Mesothelial cell of epicardium (in vitro differentiated cells): ENCODE data around the gene FPR2. TPM values are rescaled to one million over a fixed set of nuclear protein-coding genes. Genes with fewer than 3 reads are reported as not detected.

Source experiments
- DNase-seq, 2 experiments: peaks; one replicate each; pipeline ENCODE4 v3.0.0; 2021; ENCODE audit warnings: low spot score in 2 of 2; ENCODE audit not compliant: unreplicated experiment in 2 of 2
- H3K27ac Mint-ChIP-seq: 2 replicates; pipeline ENCODE4 v1.8.0; 2021; ENCODE audit warnings: mixed read lengths
- H3K27me3 Mint-ChIP-seq: 2 replicates; pipeline ENCODE4 v1.8.0; 2021; ENCODE audit warnings: low read depth, mixed read lengths
- H3K36me3 Mint-ChIP-seq: 2 replicates; pipeline ENCODE4 v1.8.0; 2021; ENCODE audit warnings: mixed read lengths
- H3K4me1 Mint-ChIP-seq: 2 replicates; pipeline ENCODE4 v1.8.0; 2021; ENCODE audit warnings: mixed read lengths
- H3K4me3 Mint-ChIP-seq: 2 replicates; pipeline ENCODE4 v1.8.0; 2021; ENCODE audit warnings: mild to moderate bottlenecking, moderate library complexity, mixed read lengths
- H3K9me3 Mint-ChIP-seq: 2 replicates; pipeline ENCODE4 v1.8.0; 2021; ENCODE audit warnings: mixed read lengths
- CTCF ChIP-seq: fragments of 200-600 bp; sonication (generic); IDR thresholded peaks from one replicate; pipeline ENCODE4 v1.5.0; 2021; ENCODE audit warnings: antibody characterized with exemption; ENCODE audit not compliant: unreplicated experiment
- total RNA-seq: library from RNA; stranded (reverse); gene quantifications from 3 replicates; pipeline ENCODE4 v1.2.1, GENCODE V29; 2021

FPR2 gene
- total RNA-seq, 1 donor from 2014 or later: not detected

GRCh38 chr19:51780270-51780669 is 19.3 kb downstream of the FPR2 start:
- H3K27ac Mint-ChIP-seq: no peak overlapping the region
- H3K27me3 Mint-ChIP-seq: peaks cover 21% of the 10 kb centered on the region
- DNase-seq: no peak
- no peaks in the 10 kb centered on the region for H3K4me1 Mint-ChIP-seq
- H3K4me3 Mint-ChIP-seq: no peak overlapping the region
- no peak for TF ChIP-seq CTCF
- no peaks in the 10 kb centered on the region for H3K9me3 Mint-ChIP-seq
- H3K36me3 Mint-ChIP-seq: no peaks in the 10 kb centered on the region

GRCh38 chr19:51781999-51782398 is 21.0 kb downstream of the FPR2 start:
- no peak for DNase-seq
- Mint-ChIP-seq H3K27me3 (peaks cover 21% of the 10 kb centered on the region), H3K36me3 (no peaks in the 10 kb centered on the region), H3K27ac (no peak overlapping the region), H3K4me1 (no peaks in the 10 kb centered on the region), H3K4me3 (no peak overlapping the region), H3K9me3 (no peaks in the 10 kb centered on the region)
- no peak for TF ChIP-seq CTCF

- Mint-ChIP-seq H3K4me1 (no peaks in the 10 kb centered on the region), H3K9me3 (peaks cover 5% of the 10 kb centered on the region)
- no peak for DNase-seq
Observed at GRCh38 chr19:51783372-51783771, 22.4 kb downstream of the FPR2 start.

GRCh38 chr19:51784109-51784785 is 23.3 kb downstream of the FPR2 start:
- no peak for DNase-seq
- Mint-ChIP-seq H3K27ac (no peak overlapping the region), H3K4me1 (no peaks in the 10 kb centered on the region), H3K4me3 (no peak overlapping the region), H3K36me3 (no peaks in the 10 kb centered on the region), H3K27me3 (peaks cover 15% of the 10 kb centered on the region), H3K9me3 (peaks cover 8% of the 10 kb centered on the region)
- TF ChIP-seq CTCF: no peak

More at GRCh38 chr19:51783372-51783771, 22.4 kb downstream of the FPR2 start:
- H3K27me3 Mint-ChIP-seq: peaks cover 19% of the 10 kb centered on the region
- no peaks in the 10 kb centered on the region for H3K36me3 Mint-ChIP-seq
- no peak for TF ChIP-seq CTCF
- H3K4me3 Mint-ChIP-seq: no peak overlapping the region
- no peak overlapping the region for H3K27ac Mint-ChIP-seq

- peaks cover 8% of the 10 kb centered on the region for H3K9me3 Mint-ChIP-seq
- DNase-seq: no peak
- TF ChIP-seq CTCF: no peak
- no peaks in the 10 kb centered on the region for H3K4me1 Mint-ChIP-seq
- H3K36me3 Mint-ChIP-seq: no peaks in the 10 kb centered on the region
- no peak overlapping the region for H3K27ac Mint-ChIP-seq
- peaks cover 8% of the 10 kb centered on the region for H3K27me3 Mint-ChIP-seq
- H3K4me3 Mint-ChIP-seq: no peak overlapping the region
Observed at GRCh38 chr19:51784922-51785690, 24.1 kb downstream of the FPR2 start.
